Muscle of back (tissue), 11 donors: ENCODE measurements around the gene KIAA0319L. TPM values are rescaled to one million over a fixed set of nuclear protein-coding genes. Genes with fewer than 3 reads are reported as not detected.

Experiments
- DNase-seq, 3 donors: peaks; one replicate each; pipeline versions ENCODE4 v3.0.0 to v3.0.0-alpha.2; 2013
- polyA plus RNA-seq, 10 donors: library from polyadenylated mRNA; unstranded; fragments of 120-200 nt; gene quantifications; one replicate each; pipeline ENCODE4 v1.2.1, GENCODE V29; 2013; ENCODE audit not compliant: insufficient read length in 10 of 10

Gene KIAA0319L
- polyA plus RNA-seq, 10 donors = 25.8 to 50.7 (median 33.4) TPM

DNA sequence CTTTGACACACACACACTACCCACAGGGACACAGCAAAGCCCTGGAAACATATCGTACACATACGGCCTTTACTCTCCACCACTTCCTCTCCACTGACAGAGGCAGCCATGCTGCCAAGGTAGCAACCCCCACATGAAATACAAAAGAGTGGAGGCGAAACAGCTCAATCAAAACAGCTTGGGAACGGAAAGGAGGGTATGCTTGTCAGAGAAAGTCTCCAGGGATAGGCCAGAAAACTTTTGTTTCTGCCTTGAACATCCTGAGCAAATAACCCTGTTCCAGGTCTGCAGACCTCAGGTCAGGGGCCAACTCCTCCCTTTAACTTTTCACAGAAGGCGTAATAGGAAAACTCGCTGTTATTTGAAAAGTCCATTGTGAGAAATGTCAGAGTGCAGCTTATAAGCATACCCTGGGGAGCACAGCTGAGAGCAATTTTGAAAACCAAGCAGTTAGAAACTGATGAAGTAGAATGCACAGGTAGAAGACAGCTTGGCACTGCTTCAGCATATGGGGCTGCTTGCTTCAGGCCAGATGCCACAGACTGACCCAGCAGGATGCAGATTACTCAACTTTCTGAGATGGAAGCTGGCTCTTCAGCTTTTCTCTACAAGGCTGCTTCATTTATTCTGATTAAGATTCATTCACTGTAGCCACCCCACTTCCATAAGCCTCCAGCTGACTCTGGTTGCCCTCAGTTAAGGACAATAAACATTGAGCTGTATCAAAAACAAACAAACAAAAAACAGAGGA, 18.0 kb downstream of the KIAA0319L start:
- peak in 1 of 3 donors; percentile 46 for DNase-seq

DNA sequence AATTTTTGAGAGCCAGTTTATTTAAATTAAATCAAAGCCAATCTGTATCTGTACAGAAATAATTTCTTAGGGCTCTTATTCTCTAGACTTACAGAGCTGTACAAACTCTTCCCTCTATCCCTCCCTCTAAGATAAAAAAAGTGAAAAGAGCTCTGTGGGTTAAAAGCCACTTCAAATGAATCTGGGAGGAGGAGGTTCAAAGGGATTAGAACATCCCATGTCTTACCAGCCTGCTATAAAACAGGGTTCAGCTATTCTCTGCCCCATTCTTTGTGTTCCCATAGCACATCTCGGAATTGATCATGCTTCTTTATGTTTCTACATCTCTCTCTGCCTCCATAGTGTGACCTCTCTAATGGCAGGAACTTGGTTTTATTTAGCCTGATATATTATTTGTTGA, 19.4 kb downstream of the KIAA0319L start:
- DNase-seq = no peak

DNA sequence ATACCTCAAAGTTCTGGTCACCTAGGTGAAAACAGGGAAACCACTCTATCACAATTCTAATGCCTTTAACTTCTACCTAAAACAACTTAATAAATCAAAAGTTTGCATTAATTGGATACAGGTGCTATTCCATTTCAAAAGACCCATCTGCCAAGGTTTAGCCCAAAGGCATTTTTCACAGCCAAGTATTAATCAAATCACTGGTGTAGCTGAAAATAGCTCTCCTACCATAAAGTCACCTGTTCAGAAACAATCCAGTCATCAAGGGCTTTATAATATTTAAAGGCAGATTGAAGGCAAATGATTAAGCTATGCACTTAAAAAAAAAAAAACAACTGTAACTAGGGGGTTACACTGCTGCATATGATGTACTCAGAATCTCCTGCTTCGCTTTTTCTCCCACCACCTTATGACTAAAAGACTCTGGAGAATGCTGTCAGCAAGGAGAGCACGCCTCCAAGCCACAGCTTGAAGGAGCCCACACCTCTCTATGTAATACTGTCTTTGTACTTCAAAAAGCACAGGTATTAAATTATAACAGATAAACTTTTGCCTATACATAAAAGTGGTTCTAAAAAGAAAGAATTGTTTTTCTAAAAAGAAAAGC, 20.5 kb downstream of the KIAA0319L start:
- DNase-seq = no peak

DNA sequence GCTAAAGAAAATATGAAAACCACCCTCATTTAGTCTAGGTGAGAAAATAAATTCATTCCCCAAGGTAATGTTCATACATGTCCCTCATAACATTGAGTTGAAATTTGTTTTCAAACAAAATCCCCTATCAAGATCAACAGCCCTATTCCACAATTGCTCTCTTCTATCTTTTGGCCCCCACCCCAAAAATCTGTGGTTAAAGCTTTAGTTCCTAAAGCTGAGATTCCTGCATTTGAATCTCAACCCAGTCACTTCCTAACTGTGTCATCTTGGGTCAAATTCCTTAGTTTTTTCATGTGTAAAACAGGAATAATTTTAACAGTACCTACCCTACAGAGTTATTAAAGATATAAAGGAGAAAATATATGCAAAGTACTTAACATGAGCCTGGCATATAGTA, 22.0 kb downstream of the KIAA0319L start:
- no peak for DNase-seq

DNA sequence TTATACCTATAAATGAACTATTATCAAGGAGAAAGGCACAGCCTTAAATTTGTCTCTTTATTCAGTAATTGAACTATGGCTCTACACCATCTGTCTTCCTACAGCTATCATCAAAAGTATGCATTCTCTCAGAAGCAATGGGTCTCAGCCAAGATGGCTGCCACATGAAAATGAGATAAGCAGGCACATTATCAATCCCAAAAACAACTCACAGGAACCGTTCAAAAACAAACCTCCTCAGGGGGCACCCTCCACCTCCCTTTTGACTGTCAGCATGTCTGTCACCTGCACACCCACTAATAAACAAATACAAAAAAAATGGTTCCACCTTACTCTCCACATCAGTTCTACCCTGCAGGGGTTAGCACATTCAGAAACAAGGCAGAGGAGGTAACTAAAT, 23.6 kb downstream of the KIAA0319L start:
- no peak for DNase-seq

DNA sequence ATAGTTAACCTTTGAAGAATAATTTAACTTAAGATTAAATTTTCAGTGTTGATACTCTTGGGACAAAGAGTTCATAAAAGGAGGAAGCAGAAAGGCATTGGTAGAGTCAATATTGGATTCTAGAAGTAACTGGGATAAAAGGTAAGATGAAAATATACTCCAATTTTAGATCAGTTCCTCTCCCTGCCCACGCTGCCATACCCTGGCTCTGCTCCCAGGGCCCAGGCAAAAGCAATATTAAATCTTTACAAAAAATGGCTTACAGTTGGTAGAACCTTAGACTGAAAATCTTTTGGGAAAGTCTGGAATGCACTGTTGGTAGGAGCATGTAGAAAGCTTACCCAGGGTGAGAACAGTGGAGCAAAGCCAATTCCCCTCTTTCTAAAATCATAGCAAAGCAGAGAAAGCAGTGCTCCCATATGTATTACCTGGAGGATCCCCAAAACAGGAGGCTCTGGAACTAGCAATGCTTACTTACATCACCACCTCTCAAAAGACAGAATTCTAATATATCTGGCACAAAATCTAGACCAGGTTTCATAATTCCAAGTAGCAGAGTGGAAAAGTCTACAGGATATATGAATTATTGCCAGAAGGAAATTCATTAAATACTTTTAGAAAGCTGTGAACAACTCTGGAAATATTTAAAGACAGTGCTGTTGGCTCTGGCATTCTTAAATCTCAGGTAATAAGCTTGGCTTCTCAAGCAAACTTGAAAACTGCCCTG, 24.5 kb downstream of the KIAA0319L start:
- peak in 1 of 3 donors; percentile 43 for DNase-seq

DNA sequence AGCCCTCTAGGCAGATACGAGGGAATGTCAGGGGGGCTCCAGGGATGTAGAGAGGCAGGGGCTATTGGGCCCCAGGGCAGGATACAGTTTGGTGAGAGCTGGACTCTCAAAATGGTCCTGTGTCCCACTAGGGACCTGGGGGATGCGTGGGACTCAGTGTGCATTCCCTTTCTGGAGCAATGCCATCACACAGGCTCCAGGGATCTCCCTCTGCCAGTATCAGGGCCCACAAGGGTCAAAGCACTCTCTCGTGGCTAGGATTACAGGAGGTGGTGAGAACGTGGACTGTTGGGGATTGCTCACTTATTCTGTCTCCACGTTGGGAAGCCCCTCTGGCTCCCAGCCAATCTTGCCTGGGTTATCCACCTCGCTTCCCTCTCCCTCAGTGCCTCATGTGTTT, 25.8 kb downstream of the KIAA0319L start:
- no peak for DNase-seq

DNA sequence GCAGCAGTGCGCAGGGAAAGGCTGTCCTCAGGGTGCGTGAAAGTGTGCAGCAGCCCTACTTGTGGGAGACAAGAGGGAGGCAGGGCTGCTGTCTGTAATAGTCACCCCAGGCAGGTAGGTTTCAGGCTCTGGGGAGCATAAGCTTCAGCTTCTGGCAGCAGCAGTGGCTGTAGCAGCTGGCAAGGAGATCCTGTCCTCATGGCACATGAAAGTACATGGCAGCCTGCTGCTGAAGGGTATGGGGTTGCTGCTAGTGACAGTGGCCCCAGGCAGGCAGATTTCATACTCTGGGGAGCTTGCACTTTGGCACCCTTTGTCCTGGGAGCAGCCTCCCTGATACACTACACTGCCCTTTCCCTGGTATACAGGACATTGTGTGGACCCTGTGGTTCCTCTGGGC, 26.3 kb downstream of the KIAA0319L start:
- DNase-seq = no peak

GRCh38 chr1:35530168-35530567, 27.0 kb downstream of the KIAA0319L start:
- no peak for DNase-seq

DNA sequence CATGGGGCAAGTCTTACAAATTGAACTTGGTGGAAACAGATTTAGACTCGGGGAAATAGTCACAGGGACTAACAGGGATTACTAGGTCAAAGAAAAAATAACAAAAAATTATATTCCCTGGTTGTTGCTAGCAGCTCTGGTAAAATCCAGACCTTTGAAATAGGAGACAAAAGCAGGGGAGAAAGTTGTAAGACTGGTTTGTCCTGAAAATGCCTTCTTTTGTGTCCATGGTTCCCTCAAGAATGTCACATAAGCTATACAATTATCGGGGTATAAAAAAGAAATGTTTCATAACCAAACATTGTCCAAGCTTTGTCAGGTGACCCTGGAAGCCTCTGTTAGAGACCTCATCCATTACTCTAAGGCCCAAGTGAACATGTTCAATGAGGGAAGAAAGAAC, 33.1 kb downstream of the KIAA0319L start:
- DNase-seq = no peak

DNA sequence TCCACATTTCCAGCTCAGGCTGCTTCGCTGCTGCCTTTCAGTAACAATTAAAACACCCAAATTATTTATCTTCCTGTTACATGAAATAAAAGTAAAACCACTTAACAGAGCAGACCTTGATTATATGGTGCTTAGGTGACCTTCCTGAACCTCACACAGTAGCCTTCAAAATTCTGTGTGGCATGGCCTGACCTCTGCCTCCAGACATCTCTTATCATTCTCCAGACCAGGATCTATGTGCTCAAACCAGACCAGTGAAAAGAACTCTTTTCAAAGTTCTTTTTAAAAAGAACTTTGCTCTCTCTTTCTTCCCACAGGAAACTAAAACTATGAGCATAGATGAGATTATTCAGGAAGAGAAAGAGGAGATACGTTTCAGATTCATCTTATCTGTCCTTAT, 37.8 kb downstream of the KIAA0319L start:
- no peak for DNase-seq

- DNase-seq = no peak
These were observed 39.0 kb downstream of the KIAA0319L start for GRCh38 chr1:35518183-35518582.

- no peak for DNase-seq
These were observed 45.9 kb downstream of the KIAA0319L start for GRCh38 chr1:35511305-35511704.

GRCh38 chr1:35509558-35509957, 47.6 kb downstream of the KIAA0319L start:
- DNase-seq = no peak

DNA sequence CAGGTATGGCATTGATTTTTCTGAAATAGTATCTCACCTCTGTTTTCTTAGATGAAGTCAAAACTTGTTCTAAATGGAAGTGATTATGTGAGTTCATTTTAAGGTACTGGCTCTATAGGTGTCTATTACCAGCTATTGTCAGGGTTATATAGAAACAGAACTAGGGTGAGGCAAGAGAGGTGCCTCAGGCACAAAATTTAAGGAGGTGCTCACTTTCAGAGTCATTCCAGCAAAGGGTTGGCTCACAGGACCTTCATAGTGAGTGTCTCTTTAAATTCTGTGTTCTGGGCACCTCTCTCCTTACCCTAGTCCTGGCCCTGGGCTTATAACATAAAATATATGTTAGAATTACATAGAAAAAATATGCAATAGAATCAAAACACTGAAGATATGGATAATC, 49.3 kb downstream of the KIAA0319L start:
- DNase-seq = no peak

GRCh38 chr1:35506960-35507912, 50.0 kb downstream of the KIAA0319L start:
- no peak for DNase-seq

GRCh38 chr1:35505911-35506798, 51.0 kb downstream of the KIAA0319L start:
- DNase-seq = peak in 1 of 3 donors; percentile 30

DNA sequence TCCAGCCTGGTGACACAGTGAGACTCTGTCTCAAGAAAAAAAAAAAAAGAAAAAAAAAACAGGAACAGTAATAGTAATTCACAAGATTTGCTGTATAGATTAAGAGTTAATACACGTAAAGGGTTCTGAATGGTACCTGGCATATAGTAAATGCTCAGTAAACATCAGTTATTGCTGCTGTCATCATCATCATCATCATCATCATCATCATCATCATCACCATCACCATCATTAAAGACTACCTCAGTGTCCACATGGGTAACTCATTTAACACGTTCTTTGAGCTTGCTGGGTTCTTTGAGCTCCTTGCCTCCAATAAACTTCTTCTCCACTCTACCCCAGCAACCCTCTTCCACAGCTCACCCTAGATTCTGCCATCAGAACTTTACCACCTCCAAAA, 55.0 kb downstream of the KIAA0319L start:
- no peak for DNase-seq

DNA sequence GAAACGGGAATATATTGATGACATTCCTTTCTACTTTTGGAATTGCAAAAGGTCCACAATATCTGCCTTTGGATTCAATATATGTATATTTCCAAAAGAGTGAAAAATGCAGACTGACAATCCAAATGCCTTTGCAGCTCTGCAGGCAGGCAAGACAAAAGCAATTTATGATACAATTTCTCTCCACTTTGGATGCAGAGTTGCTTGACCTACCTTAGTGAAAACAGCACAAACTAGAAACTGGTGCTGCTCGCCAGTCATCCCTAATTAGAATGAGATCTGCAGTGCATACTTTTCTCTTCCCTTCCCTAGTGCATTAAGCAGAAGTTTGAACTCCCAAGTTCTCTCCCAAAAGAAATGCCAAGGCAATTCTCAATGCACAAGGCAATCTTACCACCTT, 56.8 kb downstream of the KIAA0319L start:
- DNase-seq = no peak

- DNase-seq = no peak
These were observed 57.5 kb downstream of the KIAA0319L start for GRCh38 chr1:35499652-35500176.

- DNase-seq = no peak
These were observed 58.0 kb downstream of the KIAA0319L start for GRCh38 chr1:35499231-35499630.
